ENCODE results near the gene VAMP1. TPM values are rescaled to one million over a fixed set of nuclear protein-coding genes. Genes with fewer than 3 reads are reported as not detected.

The VAMP1 gene
- total RNA-seq, 4 donors from 2014 or later: 2.1 to 5.4 (median 3.7) TPM

DNA sequence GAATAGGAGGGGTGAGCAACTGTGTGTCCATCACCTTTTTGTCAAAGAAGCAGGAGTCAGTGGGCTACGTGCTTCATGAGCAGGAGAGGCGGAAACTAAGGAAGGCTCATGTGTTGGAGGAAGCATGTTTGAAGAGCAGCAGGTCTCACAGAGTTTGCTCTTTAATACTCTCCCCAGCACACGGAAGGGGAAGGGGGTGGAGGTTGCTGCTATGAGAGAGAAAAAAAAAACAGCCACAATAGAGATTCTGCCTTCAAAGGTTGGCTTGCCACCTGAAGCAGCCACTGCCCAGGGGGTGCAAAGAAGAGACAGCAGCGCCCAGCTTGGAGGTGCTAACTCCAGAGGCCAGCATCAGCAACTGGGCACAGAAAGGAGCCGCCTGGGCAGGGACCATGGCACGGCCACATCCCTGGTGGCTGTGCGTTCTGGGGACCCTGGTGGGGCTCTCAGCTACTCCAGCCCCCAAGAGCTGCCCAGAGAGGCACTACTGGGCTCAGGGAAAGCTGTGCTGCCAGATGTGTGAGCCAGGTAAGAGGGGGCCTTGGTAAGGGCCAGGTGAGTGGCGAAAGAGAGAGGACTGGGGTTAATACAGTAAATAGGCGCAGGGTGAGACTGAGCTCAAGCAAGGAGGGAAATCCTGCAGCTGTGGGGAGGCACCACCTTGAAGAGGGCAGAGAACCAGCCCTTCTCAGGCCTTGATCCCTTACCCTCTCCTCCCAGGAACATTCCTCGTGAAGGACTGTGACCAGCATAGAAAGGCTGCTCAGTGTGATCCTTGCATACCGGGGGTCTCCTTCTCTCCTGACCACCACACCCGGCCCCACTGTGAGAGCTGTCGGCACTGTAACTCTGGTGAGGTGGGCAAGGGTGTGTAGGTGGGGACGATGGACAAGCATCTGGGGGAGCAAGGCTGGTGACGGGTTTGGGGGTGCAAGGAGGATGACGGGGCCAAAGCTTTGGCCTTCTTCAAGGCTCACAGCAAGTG lies 25.5 kb downstream of the VAMP1 start, which contains the start of gene CD27:
Gene CD27, plus strand, starts transcription at position 252 of the 985 bp plus-strand sequence. Its CDS starts 141 bp downstream, at position 393.
- no peak within 1 kb of the TSS for H3K4me3 ChIP-seq
- peaks cover 14% of the 10 kb centered on the region for H3K36me3 ChIP-seq

DNA sequence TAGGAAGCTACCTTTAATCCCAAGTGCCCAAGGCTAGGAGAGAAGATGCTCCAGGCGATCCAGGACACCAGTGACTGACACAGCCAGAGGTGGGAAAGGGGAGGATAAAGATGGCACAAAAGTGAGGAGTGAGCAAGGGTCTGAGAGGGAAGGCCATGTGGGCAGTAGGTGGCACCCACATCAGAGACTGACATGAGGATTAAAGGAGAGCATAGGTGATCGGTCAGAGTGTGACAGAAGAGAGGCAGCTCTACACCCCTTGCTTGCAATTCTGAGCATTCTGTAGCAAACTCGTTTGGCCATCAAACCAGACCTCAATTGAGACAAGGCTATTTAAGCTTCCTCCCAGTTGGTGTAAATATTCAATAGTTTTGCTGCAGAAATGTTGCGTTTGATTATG lies 26.4 kb downstream of the VAMP1 start:
- WGBS: 71% methylated on average over 4 of the region's 4 CpGs
- TF ChIP-seq POLR2A (IDR thresholded peaks at IDR 0.05) (no peak), EP300 (IDR thresholded peaks at IDR 0.05) (no peak), POLR2AphosphoS5 (IDR thresholded peaks at IDR 0.05) (no peak)
- TF ChIP-seq, protein P1, sequence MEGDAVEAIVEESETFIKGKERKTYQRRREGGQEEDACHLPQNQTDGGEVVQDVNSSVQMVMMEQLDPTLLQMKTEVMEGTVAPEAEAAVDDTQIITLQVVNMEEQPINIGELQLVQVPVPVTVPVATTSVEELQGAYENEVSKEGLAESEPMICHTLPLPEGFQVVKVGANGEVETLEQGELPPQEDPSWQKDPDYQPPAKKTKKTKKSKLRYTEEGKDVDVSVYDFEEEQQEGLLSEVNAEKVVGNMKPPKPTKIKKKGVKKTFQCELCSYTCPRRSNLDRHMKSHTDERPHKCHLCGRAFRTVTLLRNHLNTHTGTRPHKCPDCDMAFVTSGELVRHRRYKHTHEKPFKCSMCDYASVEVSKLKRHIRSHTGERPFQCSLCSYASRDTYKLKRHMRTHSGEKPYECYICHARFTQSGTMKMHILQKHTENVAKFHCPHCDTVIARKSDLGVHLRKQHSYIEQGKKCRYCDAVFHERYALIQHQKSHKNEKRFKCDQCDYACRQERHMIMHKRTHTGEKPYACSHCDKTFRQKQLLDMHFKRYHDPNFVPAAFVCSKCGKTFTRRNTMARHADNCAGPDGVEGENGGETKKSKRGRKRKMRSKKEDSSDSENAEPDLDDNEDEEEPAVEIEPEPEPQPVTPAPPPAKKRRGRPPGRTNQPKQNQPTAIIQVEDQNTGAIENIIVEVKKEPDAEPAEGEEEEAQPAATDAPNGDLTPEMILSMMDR (IDR thresholded peaks at IDR 0.05): no peak
- no peak overlapping the region for H3K27ac ChIP-seq

More for the DNA sequence above, 25.5 kb downstream of the VAMP1 start, which contains the start of gene CD27:
- Histone ChIP-seq H3K27ac (no peak within 1 kb of the TSS), H3K9me3 (no peaks in the 10 kb centered on the region), H3K4me1 (peaks cover under 1% of the 10 kb centered on the region), H3K27me3 (no peaks in the 10 kb centered on the region)
- peak in 1 of 2 donors; percentile 34 for DNase-seq (ENCODE audit: low spot score in 2 of 2)
- 85% methylated on average over 15 of the region's 16 CpGs for WGBS
- no peak for TF ChIP-seq POLR2AphosphoS5 (IDR thresholded peaks at IDR 0.05)
- TF ChIP-seq, protein P1 (IDR thresholded peaks at IDR 0.05): no peak
- TF ChIP-seq POLR2A (IDR thresholded peaks at IDR 0.05): no peak
- TF ChIP-seq EP300 (IDR thresholded peaks at IDR 0.05): no peak

DNA sequence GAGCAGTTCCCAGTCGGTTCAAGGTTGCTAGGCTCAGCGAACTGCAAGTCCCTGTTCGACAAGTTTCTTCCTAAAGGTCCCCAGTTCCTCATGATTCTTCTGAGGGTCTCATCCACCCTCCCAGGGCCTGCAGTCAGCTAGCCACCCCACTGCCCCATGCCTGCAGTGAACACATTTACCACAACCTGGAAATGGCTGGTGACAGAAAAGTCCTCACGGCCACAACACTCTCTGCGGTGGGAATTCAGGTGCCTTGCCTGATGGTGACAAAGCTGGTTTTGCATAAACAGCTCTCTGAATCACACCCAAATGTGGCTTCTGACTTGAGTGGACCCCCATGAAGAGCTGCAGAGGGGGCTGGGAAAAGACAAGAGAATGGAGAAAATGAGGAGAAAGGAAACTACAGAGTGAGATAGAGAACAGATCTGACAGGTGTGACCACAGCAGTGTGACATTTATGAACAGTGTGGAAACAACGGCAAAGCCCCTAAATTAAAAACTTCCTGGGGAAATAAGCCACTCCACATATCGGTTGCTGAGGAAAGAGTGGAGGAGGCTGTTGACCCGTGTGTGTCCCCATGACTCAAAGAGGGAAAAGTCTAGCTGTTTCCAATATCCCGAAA lies 27.0 kb downstream of the VAMP1 start:
- 72% methylated on average over 7 of the region's 9 CpGs for WGBS
- peaks cover 14% of the 10 kb centered on the region for H3K36me3 ChIP-seq
- no peak overlapping the region for H3K4me3 ChIP-seq
- TF ChIP-seq, protein P1 (IDR thresholded peaks at IDR 0.05): no peak
- TF ChIP-seq EP300 (IDR thresholded peaks at IDR 0.05) (no peak), POLR2A (IDR thresholded peaks at IDR 0.05) (no peak), POLR2AphosphoS5 (IDR thresholded peaks at IDR 0.05) (no peak)
- no peak for DNase-seq (ENCODE audit: low spot score in 2 of 2)
- H3K27me3 ChIP-seq: no peaks in the 10 kb centered on the region
- no peaks in the 10 kb centered on the region for H3K9me3 ChIP-seq
- H3K27ac ChIP-seq: no peak overlapping the region
- no peaks in the 10 kb centered on the region for H3K4me1 ChIP-seq

More for the DNA sequence above, 26.4 kb downstream of the VAMP1 start:
- Histone ChIP-seq H3K4me3 (no peak overlapping the region), H3K4me1 (no peaks in the 10 kb centered on the region), H3K27me3 (no peaks in the 10 kb centered on the region), H3K36me3 (peaks cover 14% of the 10 kb centered on the region), H3K9me3 (no peaks in the 10 kb centered on the region)
- DNase-seq (ENCODE audit: low spot score in 2 of 2): no peak

DNA sequence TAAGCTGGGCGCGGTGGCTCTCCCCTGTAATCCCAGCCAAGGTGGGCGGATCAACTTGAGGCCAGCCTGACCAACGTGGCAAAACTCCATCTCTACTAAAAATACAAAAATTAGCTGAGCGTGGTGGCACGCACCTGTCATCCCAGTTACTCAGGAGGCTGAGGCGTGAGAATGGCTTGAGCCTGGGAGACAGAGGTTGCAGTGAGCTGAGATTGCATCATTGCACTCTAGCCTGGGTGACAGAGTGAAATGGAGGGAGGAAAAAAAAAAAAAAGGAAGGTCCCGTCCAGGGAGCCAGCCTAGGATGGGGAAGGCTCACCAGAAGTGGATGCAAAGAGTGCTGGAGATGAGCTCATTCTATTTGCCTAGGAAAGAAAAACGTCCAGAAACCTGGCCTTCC lies 27.6 kb downstream of the VAMP1 start:
- Histone ChIP-seq H3K36me3 (peaks cover 9% of the 10 kb centered on the region), H3K27me3 (no peaks in the 10 kb centered on the region), H3K4me1 (no peaks in the 10 kb centered on the region), H3K27ac (no peak overlapping the region), H3K4me3 (no peak overlapping the region), H3K9me3 (no peaks in the 10 kb centered on the region)
- 87% methylated on average over 9 of the region's 9 CpGs for WGBS
- DNase-seq (ENCODE audit: low spot score in 2 of 2): no peak
- TF ChIP-seq POLR2A (IDR thresholded peaks at IDR 0.05) (no peak), POLR2AphosphoS5 (IDR thresholded peaks at IDR 0.05) (no peak), EP300 (IDR thresholded peaks at IDR 0.05) (no peak)
- TF ChIP-seq, protein P1 (IDR thresholded peaks at IDR 0.05): no peak

DNA sequence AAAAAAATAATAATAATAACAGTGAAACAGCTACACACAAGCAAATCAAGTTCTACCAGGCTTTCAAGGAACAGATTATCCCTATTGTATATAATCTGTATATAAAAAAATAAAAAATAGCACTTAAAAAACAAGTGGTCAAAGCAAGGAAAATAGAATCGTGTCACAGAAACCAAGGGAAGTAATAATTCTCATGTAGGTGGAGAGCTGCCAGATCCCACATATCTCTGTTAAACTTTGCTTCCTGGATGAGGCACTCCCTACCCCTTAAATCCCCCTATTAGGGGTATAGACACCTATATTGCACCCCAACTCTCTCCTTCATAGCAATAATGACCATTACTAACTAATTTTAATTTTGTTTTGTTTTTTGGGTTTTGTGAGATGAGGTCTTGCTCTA lies 30.1 kb downstream of the VAMP1 start:
- H3K4me3 ChIP-seq: no peak overlapping the region
- TF ChIP-seq, protein P1 (IDR thresholded peaks at IDR 0.05): no peak
- TF ChIP-seq POLR2A (IDR thresholded peaks at IDR 0.05) (no peak), POLR2AphosphoS5 (IDR thresholded peaks at IDR 0.05) (no peak), EP300 (IDR thresholded peaks at IDR 0.05) (no peak)

More for the DNA sequence above, 30.1 kb downstream of the VAMP1 start:
- Histone ChIP-seq H3K36me3 (peaks cover 3% of the 10 kb centered on the region), H3K27me3 (no peaks in the 10 kb centered on the region), H3K9me3 (no peaks in the 10 kb centered on the region), H3K27ac (no peak overlapping the region), H3K4me1 (no peaks in the 10 kb centered on the region)
- no peak for DNase-seq (ENCODE audit: low spot score in 2 of 2)
- 53% methylated on average over 1 of the region's 1 CpG for WGBS
